H1 (cell line): ENCODE measurements around the gene IGFALS. TPM values are rescaled to one million over a fixed set of nuclear protein-coding genes. Genes with fewer than 3 reads are reported as not detected.

Source experiments
- polyA plus RNA-seq, 7 experiments: library from polyadenylated mRNA; depleted of rRNA in 3 of 7; stranded (reverse) in 5 of 7; unstranded in 2 of 7; fragments of >200 nt in 5 of 7; fragments of 200-250 nt in 2 of 7; gene quantifications; 1 replicate in 5 of 7; 2 replicates in 1 of 7; 4 replicates in 1 of 7; pipeline versions ENCODE4 v1.2.1 to v1.2.3, GENCODE V29; 2011 to 2013; ENCODE audit warnings: missing spikeins in 2 of 7, mixed read lengths in 2 of 7
- total RNA-seq: library from RNA; stranded (reverse); fragmentation: NEBNext Ultra II Directional; extraction: Animal tissue kit (Norgen Biotek cat#: 25700); gene quantifications from 2 replicates; pipeline ENCODE4 v1.2.1, GENCODE V29; 2021
- TF ChIP-seq, protein P1 (sequence below): fragments of 300-600 bp; sonication (generic); IDR thresholded peaks from 2 replicates; pipeline ENCODE4 v1.7.1; 2012; ENCODE audit warnings: low read length, moderate library complexity, mild to moderate bottlenecking, inconsistent platforms; ENCODE audit not compliant: insufficient replicate concordance

IGFALS gene
- total and polyA plus RNA-seq, 2 of the 8 experiments (the other 6 are each of a cell fraction or from before 2014, with no cell fraction given): not detected

DNA sequence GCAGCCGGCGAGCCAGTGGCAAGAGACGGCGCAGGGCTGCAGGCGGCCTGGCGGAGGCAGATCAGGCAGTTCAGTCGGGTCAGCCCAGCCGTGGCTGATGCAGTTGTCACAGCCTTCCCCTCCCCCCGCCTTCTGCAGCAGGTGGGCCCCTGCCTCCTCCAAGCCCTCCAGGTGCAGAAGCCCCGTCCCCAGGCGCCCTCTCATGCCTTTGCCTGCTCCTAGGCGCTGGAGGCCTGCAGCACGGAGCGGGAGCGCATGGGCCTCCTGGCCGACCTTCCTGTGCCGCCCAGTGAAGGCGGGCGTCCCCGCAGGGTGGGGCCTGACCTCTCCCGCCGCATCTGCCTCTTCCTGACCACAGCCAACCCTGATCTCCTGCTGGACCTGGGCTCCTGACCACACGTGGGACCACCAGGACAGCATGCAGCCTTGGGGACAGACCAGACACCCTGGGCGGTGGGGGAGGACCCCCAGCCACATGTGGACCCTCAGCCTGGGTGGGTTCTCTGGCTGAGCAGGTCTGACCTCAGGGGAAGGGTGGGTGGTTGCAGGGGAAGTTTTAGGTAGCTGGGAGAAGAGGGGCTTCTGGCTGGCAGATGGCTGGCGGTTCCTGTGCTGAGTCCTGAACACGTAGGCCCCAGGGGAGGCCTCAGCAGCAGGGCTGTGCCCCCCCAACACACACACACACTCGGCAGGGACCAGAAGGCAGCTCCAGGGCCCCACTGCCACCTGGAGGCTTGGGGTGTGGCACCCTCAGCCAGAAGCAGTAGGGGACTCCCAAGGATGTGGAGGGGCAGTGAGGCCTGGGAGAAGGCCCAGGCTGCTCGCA lies 17.4 kb downstream of the IGFALS start (continued):
- TF ChIP-seq, protein P1, sequence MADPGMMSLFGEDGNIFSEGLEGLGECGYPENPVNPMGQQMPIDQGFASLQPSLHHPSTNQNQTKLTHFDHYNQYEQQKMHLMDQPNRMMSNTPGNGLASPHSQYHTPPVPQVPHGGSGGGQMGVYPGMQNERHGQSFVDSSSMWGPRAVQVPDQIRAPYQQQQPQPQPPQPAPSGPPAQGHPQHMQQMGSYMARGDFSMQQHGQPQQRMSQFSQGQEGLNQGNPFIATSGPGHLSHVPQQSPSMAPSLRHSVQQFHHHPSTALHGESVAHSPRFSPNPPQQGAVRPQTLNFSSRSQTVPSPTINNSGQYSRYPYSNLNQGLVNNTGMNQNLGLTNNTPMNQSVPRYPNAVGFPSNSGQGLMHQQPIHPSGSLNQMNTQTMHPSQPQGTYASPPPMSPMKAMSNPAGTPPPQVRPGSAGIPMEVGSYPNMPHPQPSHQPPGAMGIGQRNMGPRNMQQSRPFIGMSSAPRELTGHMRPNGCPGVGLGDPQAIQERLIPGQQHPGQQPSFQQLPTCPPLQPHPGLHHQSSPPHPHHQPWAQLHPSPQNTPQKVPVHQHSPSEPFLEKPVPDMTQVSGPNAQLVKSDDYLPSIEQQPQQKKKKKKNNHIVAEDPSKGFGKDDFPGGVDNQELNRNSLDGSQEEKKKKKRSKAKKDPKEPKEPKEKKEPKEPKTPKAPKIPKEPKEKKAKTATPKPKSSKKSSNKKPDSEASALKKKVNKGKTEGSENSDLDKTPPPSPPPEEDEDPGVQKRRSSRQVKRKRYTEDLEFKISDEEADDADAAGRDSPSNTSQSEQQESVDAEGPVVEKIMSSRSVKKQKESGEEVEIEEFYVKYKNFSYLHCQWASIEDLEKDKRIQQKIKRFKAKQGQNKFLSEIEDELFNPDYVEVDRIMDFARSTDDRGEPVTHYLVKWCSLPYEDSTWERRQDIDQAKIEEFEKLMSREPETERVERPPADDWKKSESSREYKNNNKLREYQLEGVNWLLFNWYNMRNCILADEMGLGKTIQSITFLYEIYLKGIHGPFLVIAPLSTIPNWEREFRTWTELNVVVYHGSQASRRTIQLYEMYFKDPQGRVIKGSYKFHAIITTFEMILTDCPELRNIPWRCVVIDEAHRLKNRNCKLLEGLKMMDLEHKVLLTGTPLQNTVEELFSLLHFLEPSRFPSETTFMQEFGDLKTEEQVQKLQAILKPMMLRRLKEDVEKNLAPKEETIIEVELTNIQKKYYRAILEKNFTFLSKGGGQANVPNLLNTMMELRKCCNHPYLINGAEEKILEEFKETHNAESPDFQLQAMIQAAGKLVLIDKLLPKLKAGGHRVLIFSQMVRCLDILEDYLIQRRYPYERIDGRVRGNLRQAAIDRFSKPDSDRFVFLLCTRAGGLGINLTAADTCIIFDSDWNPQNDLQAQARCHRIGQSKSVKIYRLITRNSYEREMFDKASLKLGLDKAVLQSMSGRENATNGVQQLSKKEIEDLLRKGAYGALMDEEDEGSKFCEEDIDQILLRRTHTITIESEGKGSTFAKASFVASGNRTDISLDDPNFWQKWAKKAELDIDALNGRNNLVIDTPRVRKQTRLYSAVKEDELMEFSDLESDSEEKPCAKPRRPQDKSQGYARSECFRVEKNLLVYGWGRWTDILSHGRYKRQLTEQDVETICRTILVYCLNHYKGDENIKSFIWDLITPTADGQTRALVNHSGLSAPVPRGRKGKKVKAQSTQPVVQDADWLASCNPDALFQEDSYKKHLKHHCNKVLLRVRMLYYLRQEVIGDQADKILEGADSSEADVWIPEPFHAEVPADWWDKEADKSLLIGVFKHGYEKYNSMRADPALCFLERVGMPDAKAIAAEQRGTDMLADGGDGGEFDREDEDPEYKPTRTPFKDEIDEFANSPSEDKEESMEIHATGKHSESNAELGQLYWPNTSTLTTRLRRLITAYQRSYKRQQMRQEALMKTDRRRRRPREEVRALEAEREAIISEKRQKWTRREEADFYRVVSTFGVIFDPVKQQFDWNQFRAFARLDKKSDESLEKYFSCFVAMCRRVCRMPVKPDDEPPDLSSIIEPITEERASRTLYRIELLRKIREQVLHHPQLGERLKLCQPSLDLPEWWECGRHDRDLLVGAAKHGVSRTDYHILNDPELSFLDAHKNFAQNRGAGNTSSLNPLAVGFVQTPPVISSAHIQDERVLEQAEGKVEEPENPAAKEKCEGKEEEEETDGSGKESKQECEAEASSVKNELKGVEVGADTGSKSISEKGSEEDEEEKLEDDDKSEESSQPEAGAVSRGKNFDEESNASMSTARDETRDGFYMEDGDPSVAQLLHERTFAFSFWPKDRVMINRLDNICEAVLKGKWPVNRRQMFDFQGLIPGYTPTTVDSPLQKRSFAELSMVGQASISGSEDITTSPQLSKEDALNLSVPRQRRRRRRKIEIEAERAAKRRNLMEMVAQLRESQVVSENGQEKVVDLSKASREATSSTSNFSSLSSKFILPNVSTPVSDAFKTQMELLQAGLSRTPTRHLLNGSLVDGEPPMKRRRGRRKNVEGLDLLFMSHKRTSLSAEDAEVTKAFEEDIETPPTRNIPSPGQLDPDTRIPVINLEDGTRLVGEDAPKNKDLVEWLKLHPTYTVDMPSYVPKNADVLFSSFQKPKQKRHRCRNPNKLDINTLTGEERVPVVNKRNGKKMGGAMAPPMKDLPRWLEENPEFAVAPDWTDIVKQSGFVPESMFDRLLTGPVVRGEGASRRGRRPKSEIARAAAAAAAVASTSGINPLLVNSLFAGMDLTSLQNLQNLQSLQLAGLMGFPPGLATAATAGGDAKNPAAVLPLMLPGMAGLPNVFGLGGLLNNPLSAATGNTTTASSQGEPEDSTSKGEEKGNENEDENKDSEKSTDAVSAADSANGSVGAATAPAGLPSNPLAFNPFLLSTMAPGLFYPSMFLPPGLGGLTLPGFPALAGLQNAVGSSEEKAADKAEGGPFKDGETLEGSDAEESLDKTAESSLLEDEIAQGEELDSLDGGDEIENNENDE: no peak
